ENCODE measurements around the gene EME2.

GRCh38 chr16:1788095-1788707 is 15.6 kb downstream of the EME2 start:
- TF ChIP-seq CTCF (conservative IDR thresholded peaks at IDR 0.05 in 1 of 2, IDR thresholded peaks at IDR 0.05 in 1 of 2; ENCODE audit: low read depth in 1 of 2, low read length in 2 of 2), result no peak
- TF ChIP-seq EZH2 (IDR thresholded peaks at IDR 0.05; ENCODE audit: low read length, missing control alignments), result no peak
